Measurements from ENCODE around the gene HCAR2. TPM values are rescaled to one million over a fixed set of nuclear protein-coding genes. Genes with fewer than 3 reads are reported as not detected.
"Not testable (repeated sequence)": the region's sequence is repeated elsewhere in the genome, so short reads cannot be mapped to it uniquely, and the experiment has no call there.

HCAR2 gene
- total RNA-seq, 1 experiment from 2014 or later = not detected

DNA sequence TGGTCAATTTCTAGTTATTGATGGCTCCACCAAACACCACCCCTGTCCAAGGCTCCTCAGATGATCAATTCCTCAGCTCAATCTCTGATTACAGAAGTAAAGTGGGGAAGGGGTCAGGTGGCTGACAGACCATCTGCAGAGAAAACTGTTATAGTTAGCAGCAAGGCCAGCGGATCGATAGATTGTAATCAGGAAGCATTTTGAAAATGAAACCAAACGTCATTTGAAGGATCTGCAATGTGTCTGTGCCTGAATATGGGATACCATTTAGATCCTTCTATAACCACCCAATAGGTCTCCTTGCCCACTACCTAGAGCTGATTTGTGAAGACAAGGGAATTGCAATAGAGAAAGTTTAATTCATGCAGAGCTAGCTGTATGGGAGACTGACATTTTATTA is 11.6 kb downstream of the HCAR2 start:
- no peak overlapping the region for H3K27ac ChIP-seq
- no peaks in the 10 kb centered on the region for H3K9me3 ChIP-seq (replicated peaks)
- no peak overlapping the region for H3K4me3 ChIP-seq
- no peaks in the 10 kb centered on the region for H3K27me3 ChIP-seq
- DNase-seq = no peak
- H3K36me3 ChIP-seq = no peaks in the 10 kb centered on the region
- H3K4me1 ChIP-seq = no peaks in the 10 kb centered on the region

GRCh38 chr12:122688291-122688690 is 14.9 kb downstream of the HCAR2 start:
- Histone ChIP-seq H3K4me3 (no peak overlapping the region), H3K9me3 (replicated peaks) (no peaks in the 10 kb centered on the region), H3K36me3 (no peaks in the 10 kb centered on the region), H3K4me1 (no peaks in the 10 kb centered on the region), H3K27me3 (no peaks in the 10 kb centered on the region), H3K27ac (no peak overlapping the region)
- no peak for DNase-seq

DNA sequence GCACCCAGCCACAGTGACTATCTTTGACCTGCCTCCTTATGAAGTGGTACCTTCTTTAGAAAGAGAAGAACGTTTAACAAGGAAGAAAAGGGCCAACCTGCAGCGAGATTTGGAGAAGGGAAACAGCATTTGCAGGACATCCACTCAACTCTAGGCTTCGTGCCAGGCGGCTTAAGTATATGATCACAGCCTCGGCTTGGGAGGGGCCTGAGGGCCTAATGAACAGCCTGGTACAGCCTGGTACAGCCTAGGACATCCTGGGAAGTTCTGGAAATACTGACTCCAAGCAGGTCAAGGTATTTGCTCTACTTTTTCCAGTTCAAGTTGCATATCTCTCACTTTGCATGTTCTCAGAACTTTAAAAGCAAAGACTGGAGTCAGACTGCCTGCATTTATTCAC is 16.1 kb downstream of the HCAR2 start:
- Histone ChIP-seq H3K36me3 (no peaks in the 10 kb centered on the region), H3K9me3 (replicated peaks) (no peaks in the 10 kb centered on the region), H3K4me3 (no peak overlapping the region), H3K27ac (no peak overlapping the region), H3K4me1 (no peaks in the 10 kb centered on the region), H3K27me3 (no peaks in the 10 kb centered on the region)
- peak; percentile 60 to 73 for DNase-seq

DNA sequence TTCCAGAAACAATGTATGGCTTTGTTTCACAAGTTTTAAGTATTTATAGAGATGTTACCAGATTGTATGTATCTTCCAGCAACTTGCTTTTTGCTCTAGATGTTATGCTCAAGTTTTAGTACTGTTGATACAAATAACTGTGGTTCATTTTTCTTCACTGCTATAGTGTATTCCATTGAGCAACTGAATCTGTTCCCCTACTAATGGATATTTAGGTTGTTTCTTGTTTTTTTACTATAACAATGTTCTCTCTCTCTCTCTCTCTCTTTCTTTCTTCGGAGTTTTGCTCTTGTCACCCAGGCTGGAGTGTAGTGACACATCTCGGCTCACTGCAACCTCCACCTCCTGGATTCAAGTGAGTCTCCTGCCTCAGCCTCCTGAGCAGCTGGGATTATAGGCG is 16.6 kb downstream of the HCAR2 start:
- Histone ChIP-seq H3K36me3 (no peaks in the 10 kb centered on the region), H3K4me1 (no peaks in the 10 kb centered on the region)

DNA sequence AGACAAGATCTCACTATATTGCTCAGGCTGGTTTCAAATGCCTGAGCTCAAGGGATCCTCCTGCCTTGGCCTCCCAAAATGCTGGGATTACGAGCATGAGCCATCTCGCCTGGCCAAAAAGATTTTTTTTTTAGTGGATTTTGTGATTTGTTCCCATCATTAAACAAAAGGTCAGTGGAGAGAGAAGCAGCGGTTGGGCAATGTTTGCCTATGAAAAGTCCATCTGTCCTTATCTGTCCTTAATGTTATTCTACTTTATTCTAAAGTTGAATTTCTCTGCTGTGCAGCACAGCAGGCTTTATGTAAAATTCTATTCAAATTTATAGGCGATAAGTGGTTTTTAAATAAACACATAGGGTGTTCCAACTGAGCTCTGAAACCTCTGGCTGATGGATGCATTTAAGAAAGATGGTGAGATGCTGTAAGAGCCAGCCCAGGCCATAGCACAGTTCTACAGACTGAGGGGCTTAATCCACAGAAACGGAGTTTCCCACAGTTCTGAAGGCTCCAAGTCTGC is 18.8 kb downstream of the HCAR2 start:
- H3K27me3 ChIP-seq = no peaks in the 10 kb centered on the region
- no peak for DNase-seq
- H3K9me3 ChIP-seq (replicated peaks) = no peaks in the 10 kb centered on the region
- no peak overlapping the region for H3K4me3 ChIP-seq
- H3K4me1 ChIP-seq = peaks cover 7% of the 10 kb centered on the region
- H3K27ac ChIP-seq = no peak overlapping the region
- no peaks in the 10 kb centered on the region for H3K36me3 ChIP-seq

More for the DNA sequence above, 16.6 kb downstream of the HCAR2 start:
- DNase-seq = no peak
- Histone ChIP-seq H3K4me3 (no peak overlapping the region), H3K27ac (no peak overlapping the region), H3K9me3 (replicated peaks) (no peaks in the 10 kb centered on the region), H3K27me3 (no peaks in the 10 kb centered on the region)

GRCh38 chr12:122681814-122682213 is 21.3 kb downstream of the HCAR2 start:
- Histone ChIP-seq H3K27me3 (no peaks in the 10 kb centered on the region), H3K36me3 (no peaks in the 10 kb centered on the region), H3K27ac (no peak overlapping the region), H3K4me3 (no peak overlapping the region), H3K9me3 (replicated peaks) (no peaks in the 10 kb centered on the region), H3K4me1 (peaks cover 13% of the 10 kb centered on the region)
- DNase-seq = no peak

DNA sequence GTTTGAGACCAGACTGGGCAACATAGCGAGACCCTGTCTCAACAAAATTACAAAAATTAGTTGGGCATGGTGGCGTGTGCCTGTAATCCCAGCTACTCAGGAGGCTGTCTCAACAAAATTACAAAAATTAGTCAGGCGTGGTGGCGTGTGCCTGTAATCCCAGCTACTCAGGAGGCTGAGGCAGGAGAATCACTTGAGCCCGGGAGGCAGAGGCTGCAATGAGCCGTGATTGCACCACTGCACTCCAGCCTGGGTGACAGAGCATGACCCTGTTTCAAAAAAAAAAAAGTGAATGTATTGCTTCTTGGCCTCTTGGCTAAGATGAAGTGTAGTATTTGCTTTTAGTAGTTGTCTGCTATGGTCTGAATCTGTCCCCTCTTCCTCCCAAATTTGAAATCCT is 22.2 kb downstream of the HCAR2 start:
- not testable (repeated sequence) for H3K27me3 ChIP-seq; H3K9me3 ChIP-seq (replicated peaks); H3K36me3 ChIP-seq; DNase-seq; H3K4me3 ChIP-seq; H3K27ac ChIP-seq
- peaks cover 13% of the 10 kb centered on the region for H3K4me1 ChIP-seq

GRCh38 chr12:122676781-122677180 is 26.4 kb downstream of the HCAR2 start:
- H3K27ac ChIP-seq, H3K36me3 ChIP-seq, DNase-seq: not testable (repeated sequence)

DNA sequence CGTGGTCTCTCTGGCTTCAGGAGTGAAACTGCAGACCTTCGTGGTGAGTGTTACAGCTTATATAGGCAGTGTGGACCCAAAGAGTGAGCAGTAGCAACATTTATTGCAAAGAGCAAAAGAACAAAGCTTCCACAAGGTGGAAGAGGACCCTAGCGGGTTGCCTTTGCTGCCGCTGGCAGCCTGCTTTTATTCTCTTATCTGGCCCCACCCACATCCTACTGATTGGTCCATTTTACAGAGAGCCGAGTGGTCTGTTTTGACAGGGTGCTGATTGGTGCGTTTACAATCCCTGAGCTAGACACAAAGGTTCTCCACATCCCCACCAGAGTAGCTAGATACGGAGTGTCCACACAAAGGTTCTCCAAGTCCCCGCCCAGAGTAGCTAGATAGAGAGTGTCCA is 27.1 kb downstream of the HCAR2 start:
- H3K9me3 ChIP-seq (replicated peaks); H3K4me3 ChIP-seq; H3K27ac ChIP-seq; H3K27me3 ChIP-seq; H3K36me3 ChIP-seq; DNase-seq: not testable (repeated sequence)
- peaks cover 13% of the 10 kb centered on the region for H3K4me1 ChIP-seq

More at GRCh38 chr12:122676781-122677180, 26.4 kb downstream of the HCAR2 start:
- H3K4me1 ChIP-seq = peaks cover 13% of the 10 kb centered on the region
- not testable (repeated sequence) for H3K9me3 ChIP-seq (replicated peaks); H3K4me3 ChIP-seq; H3K27me3 ChIP-seq

DNA sequence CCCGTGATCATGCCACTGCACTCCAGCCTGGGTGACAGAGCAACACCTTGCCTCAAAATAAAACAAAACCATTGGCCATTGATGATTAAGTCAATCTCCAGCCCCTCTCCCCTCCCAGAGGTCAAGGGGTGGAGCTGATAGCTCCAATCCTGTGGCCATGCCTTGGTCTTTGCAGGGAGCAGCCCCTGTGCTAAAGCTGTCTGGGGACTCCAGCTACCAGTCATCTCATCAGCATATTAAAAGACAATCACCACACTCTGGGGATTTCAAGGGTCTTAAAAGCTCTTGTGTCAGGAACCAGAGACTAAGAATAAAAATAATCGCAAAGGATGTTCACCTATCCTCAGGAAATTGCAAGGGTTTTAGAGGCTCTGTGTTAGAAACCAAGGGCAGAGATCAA is 30.6 kb downstream of the HCAR2 start:
- no peak overlapping the region for H3K27ac ChIP-seq
- H3K27me3 ChIP-seq = no peaks in the 10 kb centered on the region
- no peak for DNase-seq
- no peaks in the 10 kb centered on the region for H3K36me3 ChIP-seq
- H3K4me1 ChIP-seq = no peaks in the 10 kb centered on the region
- no peak overlapping the region for H3K4me3 ChIP-seq
- H3K9me3 ChIP-seq (replicated peaks) = no peaks in the 10 kb centered on the region

GRCh38 chr12:122669397-122670070 is 33.6 kb downstream of the HCAR2 start:
- H3K36me3 ChIP-seq = no peaks in the 10 kb centered on the region
- no peak overlapping the region for H3K27ac ChIP-seq
- H3K4me1 ChIP-seq = no peaks in the 10 kb centered on the region
- H3K9me3 ChIP-seq (replicated peaks) = no peaks in the 10 kb centered on the region
- H3K4me3 ChIP-seq = no peak overlapping the region
- no peaks in the 10 kb centered on the region for H3K27me3 ChIP-seq
- no peak for DNase-seq

DNA sequence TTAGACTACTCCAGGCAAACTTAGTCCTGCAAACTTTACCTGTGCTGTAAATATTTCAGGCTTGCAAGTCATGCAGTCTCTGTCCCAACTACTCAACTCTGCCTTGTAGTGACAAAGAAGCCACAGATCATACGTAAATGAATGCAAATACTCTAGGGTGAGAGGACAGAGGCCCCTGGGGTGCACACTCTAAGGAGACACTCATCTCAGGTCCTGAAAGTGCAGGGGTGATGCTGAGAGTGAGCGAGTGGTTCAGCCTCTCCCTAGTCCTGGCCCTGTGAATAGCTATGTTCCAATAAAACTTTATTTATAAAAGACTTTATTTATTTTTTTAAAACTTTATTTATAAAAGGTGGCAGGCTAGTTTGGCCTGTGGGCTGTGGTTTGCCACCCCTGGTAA is 34.9 kb downstream of the HCAR2 start:
- Histone ChIP-seq H3K4me3 (no peak overlapping the region), H3K36me3 (no peaks in the 10 kb centered on the region), H3K4me1 (no peaks in the 10 kb centered on the region), H3K27ac (no peak overlapping the region), H3K27me3 (no peaks in the 10 kb centered on the region), H3K9me3 (replicated peaks) (no peaks in the 10 kb centered on the region)
- DNase-seq = no peak

- DNase-seq = no peak
- Histone ChIP-seq H3K4me3 (no peak overlapping the region), H3K27ac (no peak overlapping the region), H3K27me3 (no peaks in the 10 kb centered on the region), H3K36me3 (no peaks in the 10 kb centered on the region), H3K4me1 (no peaks in the 10 kb centered on the region), H3K9me3 (replicated peaks) (no peaks in the 10 kb centered on the region)
Observed at GRCh38 chr12:122665759-122666158, 37.4 kb downstream of the HCAR2 start.

GRCh38 chr12:122665349-122665748 is 37.8 kb downstream of the HCAR2 start:
- Histone ChIP-seq H3K9me3 (replicated peaks) (no peaks in the 10 kb centered on the region), H3K4me3 (no peak overlapping the region), H3K27ac (no peak overlapping the region), H3K36me3 (no peaks in the 10 kb centered on the region), H3K4me1 (no peaks in the 10 kb centered on the region), H3K27me3 (no peaks in the 10 kb centered on the region)
- DNase-seq = no peak

- Histone ChIP-seq H3K9me3 (replicated peaks) (no peaks in the 10 kb centered on the region), H3K36me3 (no peaks in the 10 kb centered on the region), H3K27ac (no peak overlapping the region), H3K4me1 (no peaks in the 10 kb centered on the region), H3K27me3 (no peaks in the 10 kb centered on the region), H3K4me3 (no peak overlapping the region)
- no peak for DNase-seq
Observed at GRCh38 chr12:122661938-122662337, 41.2 kb downstream of the HCAR2 start.

GRCh38 chr12:122661246-122661645 is 41.9 kb downstream of the HCAR2 start:
- no peaks in the 10 kb centered on the region for H3K4me1 ChIP-seq
- no peak overlapping the region for H3K27ac ChIP-seq
- no peaks in the 10 kb centered on the region for H3K36me3 ChIP-seq
- no peak for DNase-seq
- no peak overlapping the region for H3K4me3 ChIP-seq
- no peaks in the 10 kb centered on the region for H3K9me3 ChIP-seq (replicated peaks)
- H3K27me3 ChIP-seq = no peaks in the 10 kb centered on the region

Measured in SJCRH30 (cell line).